LNCAP (cell line): ENCODE data around the gene AGBL1.

Experiments
- TF ChIP-seq, protein P1 (sequence below): fragments of 450-650 bp; IDR thresholded peaks from 2 replicates; pipeline ENCODE4 v1.5.1; 2017; ENCODE audit warnings: mild to moderate bottlenecking

AGBL1 gene

DNA sequence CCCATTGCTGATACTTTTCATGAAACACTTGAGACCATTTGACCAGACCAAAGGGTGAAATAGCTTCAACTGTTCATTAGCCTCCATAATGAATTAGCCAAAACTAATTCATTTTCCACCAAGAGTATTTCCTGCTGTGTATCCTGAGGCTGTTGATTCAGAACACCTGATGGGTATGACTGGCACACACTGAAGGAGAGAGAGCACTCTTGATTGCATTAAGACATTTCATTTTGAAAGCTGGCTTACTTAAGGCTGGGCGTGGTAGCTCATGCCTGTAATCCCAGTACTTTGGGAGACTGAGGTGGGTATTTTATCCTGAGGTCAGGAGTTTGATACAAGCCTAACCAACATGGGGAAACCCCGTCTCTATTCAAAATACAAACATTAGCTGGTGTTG, 175.6 kb downstream of the AGBL1 start:
- TF ChIP-seq, protein P1, sequence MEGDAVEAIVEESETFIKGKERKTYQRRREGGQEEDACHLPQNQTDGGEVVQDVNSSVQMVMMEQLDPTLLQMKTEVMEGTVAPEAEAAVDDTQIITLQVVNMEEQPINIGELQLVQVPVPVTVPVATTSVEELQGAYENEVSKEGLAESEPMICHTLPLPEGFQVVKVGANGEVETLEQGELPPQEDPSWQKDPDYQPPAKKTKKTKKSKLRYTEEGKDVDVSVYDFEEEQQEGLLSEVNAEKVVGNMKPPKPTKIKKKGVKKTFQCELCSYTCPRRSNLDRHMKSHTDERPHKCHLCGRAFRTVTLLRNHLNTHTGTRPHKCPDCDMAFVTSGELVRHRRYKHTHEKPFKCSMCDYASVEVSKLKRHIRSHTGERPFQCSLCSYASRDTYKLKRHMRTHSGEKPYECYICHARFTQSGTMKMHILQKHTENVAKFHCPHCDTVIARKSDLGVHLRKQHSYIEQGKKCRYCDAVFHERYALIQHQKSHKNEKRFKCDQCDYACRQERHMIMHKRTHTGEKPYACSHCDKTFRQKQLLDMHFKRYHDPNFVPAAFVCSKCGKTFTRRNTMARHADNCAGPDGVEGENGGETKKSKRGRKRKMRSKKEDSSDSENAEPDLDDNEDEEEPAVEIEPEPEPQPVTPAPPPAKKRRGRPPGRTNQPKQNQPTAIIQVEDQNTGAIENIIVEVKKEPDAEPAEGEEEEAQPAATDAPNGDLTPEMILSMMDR, result no peak

DNA sequence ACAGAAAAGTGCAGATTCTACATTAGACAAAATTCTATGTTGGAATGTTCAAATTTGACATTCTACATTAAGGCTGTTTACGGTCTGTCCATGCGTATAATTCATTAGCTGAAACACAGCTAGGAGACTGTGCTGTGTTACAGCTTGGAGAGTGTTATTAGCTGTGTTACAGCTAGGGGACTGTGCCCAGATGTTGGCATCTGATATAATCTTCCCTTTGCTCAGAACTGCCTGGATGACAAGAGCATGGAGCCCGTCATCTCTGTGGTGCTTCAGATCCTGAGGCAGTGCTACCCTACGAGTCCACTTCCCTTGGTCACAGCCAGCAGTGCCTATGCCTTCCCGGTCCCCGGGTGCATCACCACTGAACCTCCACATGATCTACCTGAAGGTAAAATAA, 177.0 kb downstream of the AGBL1 start:
- TF ChIP-seq, protein P1, result no peak

DNA sequence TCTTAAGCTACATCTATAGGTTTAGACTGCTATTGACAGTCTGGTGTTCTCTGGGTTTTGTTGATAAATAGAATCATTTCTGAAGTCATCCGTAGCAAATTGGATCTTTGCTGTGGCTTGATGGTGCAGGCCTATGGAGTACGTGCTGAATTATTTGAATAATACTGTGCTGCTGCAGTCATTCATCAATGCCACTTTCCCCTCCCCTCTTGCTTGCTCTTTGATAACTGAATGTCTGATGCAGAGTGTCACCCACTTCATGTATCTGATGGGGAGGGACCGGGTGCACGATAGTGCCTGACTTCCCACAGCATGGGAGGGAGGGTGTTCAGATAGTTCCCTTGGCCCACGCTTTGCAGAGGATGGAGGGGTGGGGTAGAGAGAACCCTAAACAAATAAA, 179.9 kb downstream of the AGBL1 start:
- TF ChIP-seq, protein P1, result no peak

DNA sequence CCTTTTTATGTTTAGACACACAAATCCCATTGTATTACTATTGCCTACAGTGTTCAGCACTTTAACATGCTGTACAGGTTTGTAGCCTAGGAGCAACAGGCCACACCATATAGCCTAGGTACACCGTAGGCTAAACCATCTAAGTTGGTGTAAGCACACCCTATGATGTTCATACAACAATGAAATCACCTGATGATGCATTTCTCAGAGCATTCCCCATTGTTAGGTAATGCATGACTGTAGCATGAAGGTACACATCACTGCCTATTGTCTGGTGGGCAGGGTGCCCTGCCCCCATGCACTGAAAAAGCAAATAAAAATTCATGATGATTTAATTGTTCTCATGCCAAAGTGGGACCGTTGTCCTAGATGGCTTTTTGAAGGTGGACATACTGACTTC, 183.6 kb downstream of the AGBL1 start:
- TF ChIP-seq, protein P1, result no peak

DNA sequence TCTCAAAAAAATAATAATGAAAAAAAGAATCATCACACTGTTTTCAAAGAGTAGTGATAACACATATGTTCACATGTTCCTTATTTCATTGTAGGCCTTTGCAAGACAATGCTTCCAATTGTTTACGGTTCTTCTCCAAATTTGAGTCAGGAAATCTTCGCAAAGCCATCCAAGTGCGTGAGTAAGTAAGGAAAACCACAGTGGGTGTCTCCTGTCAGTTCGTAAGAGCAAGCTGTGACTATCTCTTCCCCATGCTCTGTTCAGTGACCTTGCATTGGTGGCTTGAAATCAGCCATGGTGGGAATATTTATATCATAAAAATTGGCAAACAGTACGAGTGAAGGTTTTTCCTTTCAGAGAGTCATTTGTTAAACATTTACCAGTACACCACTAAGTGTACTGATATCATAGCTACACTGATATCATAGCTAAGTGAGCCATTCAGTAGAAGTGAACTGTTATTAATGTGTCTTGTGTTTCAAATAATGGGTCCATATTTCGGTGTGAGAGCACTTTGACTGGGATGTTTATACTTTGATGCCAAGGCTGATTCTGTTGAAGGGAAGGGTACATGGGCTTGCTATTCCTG, 187.3 kb downstream of the AGBL1 start:
- TF ChIP-seq, protein P1, result no peak

DNA sequence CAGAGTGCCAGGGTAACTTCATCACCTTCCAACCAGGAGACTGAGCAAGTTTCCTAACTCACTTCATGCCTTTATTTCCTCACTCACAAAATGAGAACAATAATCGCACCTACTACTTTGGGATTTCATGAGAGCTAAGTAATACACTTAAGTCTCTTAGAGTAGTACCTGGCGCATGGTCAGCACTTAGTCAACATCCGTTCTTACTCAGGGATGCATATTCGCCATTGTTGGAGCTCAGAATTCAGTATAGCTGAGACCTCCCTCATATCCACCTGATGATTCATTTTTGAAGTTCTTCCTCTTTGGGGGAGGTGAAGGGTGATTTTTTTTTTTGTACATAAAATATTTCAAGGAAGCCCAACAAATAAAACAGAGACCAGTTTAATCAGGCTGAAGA, 188.2 kb downstream of the AGBL1 start:
- TF ChIP-seq, protein P1, result no peak

DNA sequence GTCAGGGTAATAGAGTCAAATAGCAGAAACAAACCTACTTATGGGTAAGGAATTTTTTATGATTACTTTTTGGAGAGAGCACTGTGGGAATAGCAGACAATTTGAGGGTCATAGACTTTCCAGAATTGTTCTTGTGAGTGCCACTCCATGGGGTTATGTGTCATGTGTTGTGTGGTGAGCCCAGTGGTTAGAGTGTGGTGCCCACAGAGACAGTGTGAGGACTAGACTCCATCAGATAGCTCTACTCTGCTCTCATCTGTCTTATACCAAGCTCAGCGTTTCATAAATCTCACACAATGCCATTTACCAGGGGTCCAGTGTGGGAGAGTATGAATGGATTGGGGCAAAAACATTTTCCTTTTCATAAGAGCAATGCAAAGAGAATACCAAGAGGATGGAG, 188.9 kb downstream of the AGBL1 start:
- TF ChIP-seq, protein P1, result no peak

DNA sequence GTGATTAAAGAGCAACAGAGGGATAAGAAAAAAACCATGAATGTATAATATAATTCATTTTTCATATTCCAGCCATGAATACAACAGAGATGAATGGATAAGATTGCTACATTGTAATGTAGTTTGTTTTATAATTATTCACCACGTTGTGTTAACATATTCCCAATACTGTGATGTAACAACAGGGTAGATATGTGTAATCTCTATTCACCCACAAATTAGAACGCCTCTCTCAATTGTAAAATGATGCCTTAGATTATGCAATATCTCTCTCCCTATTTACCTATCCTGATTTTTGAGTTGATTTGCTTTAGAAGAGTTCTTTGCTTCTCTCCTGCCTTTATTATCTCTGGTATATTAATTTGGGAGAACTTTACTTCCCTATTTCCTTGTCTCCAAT, 193.6 kb downstream of the AGBL1 start:
- TF ChIP-seq, protein P1, result no peak
